DLD1 (cell line): Measurements from ENCODE around the gene LLGL2.
"Not testable (repeated sequence)": the region's sequence is repeated elsewhere in the genome, so short reads cannot be mapped to it uniquely, and the experiment has no call there.

Experiments used
- in situ Hi-C: cut with HindIII; loops from 2 replicates; pipeline ENCODE4 v1.10.0; 2017; ENCODE audit warnings: low sequenced_read_pairs

The LLGL2 gene

DNA sequence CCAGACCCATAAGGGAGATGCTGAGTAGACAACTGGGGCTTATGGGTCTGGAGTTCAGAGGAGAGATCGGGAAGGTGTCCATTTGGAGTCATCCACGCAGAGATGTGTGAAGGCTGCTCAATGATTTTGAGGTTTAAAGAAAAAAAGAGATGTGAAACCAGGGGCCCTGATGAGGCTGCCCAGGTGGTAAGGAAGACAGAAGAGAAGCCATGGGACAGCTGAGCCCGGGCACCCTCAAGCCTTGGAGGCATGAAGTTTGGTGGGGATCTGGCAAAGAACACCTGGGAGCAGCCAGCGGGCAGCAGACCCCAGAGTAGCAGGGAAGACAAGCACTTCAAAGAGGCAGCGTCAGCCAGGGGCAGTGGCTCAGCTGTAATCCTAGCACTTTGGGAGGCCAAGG is 41.3 kb downstream of the LLGL2 start:
- in situ Hi-C loops = no loop called here

DNA sequence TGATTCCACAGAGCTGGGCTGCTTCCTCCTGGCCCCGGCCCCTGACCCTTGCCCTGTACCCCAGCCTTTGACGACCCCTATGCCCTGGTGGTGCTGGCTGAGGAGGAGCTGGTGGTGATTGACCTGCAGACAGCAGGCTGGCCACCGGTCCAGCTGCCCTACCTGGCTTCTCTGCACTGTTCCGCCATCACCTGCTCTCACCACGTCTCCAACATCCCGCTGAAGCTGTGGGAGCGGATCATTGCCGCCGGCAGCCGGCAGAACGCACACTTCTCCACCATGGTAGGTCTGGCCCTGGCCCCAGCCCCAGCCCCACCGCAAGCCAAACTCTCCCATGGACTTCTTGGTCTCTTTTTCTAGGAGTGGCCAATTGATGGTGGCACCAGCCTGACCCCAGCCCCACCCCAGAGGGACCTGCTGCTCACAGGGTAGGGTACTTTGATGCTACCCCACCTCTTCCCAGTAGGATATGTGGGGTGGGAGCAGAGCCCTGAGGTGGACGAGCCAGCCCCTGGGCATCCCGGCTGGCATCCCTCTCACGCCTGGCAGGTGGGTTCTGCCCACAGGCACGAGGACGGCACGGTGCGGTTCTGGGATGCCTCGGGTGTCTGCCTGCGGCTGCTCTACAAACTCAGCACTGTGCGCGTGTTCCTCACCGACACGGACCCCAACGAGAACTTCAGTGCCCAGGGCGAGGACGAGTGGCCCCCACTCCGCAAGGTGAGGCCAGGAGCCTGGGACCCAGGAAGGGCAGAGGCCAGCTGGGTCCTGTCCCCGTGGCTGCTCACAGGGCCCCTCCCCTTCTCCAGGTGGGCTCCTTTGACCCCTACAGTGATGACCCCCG is 43.1 kb downstream of the LLGL2 start:
- in situ Hi-C loops = no loop called here

DNA sequence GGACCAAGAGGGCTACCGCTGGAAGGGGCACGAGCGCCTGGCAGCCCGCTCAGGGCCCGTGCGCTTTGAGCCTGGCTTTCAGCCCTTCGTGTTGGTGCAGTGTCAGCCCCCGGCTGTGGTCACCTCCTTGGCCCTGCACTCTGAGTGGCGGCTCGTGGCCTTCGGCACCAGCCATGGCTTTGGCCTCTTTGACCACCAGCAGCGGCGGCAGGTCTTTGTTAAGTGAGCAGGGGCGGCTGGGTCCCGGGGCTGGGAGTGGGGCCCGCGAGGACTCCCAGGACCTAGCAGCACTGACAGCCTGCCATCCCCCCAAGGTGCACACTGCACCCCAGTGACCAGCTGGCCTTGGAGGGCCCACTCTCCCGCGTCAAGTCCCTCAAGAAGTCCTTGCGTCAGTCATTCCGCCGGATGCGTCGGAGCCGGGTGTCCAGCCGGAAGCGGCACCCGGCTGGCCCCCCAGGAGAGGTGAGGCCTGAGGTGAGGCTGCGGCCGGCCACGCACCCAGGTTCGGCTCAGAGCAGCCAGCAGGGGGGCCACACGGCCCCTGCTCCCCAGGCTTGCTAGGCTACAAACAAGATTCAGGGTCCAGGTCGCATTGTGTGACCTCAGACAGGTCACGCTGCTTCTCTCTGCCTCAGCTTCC is 44.7 kb downstream of the LLGL2 start:
- in situ Hi-C loops = no loop called here

DNA sequence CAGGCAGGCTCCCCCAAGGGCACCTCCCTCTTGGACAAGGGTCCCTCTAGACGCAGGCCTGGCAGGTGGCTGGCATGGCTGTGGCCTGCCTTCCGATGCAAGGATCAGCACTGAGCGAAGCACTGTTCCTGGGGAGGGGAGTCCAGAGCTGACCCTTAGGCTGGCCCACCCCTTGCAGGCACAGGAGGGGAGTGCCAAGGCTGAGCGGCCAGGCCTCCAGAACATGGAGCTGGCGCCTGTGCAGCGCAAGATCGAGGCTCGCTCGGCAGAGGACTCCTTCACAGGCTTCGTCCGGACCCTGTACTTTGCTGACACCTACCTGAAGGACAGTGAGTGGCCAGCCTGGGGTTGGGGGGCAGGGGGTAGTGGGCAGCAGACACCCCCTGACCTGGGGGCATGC is 45.3 kb downstream of the LLGL2 start:
- in situ Hi-C loops = no loop called here

DNA sequence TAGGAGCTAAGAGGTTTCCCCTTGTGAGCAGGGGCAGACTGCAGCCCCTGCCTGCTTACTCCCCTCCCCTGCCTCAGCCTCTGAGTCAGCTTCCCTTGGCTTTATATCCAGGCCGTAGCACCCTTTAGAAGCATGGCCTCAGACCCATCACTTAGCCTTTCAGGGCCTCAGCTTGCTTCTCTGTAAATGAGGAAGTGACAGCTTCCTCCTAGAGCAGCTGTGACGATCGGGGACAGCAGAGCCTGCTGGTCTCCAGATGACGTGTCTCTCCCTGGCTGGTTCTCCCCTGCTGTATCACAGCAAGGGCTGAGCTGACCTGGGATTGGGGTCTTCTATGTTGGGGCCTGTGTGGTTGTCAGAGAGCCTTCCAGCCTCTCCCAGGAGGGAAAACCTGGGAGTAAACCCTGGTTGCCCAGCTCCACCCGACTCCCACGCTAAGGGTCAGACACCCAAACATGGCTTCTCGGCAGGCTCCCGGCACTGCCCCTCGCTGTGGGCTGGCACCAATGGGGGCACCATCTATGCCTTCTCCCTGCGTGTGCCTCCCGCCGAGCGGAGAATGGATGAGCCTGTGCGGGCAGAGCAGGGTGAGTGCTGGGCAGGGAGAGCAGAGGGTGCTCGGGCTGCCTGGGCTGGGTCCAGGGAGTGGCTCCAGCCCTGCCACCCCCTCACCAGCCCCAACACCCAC is 45.8 kb downstream of the LLGL2 start:
- in situ Hi-C loops = no loop called here

DNA sequence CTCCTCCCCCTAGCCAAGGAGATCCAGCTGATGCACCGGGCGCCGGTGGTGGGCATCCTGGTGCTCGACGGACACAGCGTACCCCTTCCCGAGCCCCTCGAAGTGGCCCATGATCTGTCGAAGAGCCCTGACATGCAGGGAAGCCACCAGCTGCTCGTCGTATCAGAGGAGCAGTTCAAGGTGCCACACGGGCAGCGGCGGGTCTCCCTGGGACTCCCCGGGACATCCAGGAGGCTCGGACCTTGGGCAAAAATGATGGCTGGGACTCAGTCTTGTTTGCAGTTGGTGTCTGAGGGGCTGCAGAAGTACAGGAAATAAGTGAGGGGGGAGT is 46.4 kb downstream of the LLGL2 start:
- in situ Hi-C loops = no loop called here

DNA sequence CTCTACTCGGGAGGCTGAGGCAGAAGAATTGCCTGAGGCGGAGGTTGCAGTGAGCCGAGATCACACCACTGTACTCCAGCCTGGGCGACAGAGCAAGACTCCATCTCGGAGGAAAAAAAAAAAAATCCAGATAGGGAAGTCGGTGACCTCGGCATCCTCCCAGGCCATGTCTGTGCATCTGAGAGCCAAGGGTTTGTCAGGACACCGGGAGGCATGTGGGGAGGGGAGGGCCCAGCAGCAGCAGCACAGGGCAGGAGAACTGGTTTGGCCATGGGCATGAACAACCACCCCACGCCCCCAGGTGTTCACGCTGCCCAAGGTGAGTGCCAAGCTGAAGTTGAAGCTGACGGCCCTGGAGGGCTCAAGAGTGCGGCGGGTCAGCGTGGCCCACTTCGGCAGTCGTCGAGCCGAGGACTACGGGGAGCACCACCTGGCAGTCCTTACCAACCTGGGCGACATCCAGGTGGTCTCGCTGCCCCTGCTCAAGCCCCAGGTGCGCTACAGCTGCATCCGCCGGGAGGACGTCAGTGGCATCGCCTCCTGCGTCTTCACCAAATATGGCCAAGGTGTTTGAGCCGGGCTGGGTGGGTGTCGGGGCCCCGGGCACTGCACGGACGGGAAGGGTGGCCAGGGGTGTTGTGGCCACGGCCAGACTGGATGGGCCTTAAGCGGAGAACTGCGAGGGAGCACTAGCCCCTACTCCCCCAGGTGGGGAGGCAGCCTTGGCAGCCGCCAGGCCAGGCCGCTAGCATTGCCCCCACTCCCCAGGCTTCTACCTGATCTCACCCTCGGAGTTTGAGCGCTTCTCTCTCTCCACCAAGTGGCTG is 47.4 kb downstream of the LLGL2 start:
- in situ Hi-C loops = no loop called here

DNA sequence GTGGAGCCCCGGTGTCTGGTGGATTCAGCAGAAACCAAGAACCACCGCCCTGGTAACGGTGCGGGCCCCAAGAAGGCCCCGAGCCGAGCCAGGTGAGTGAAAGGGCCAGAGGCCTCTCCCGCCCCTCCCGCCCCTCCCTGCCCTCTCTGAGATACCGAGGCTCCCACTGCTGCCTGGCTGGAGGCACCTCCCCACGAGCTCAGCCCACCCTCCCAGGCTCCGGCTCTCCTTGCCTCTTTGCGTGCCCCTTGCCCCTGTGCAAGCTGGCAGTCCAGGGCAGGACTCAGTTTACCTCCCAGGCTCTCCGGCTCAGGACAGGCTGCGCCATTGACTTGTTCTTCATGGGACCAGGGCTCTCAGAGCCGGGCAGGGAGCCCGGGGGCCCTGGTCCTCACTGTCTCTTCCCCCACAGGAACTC is 48.1 kb downstream of the LLGL2 start:
- in situ Hi-C loops = no loop called here

DNA sequence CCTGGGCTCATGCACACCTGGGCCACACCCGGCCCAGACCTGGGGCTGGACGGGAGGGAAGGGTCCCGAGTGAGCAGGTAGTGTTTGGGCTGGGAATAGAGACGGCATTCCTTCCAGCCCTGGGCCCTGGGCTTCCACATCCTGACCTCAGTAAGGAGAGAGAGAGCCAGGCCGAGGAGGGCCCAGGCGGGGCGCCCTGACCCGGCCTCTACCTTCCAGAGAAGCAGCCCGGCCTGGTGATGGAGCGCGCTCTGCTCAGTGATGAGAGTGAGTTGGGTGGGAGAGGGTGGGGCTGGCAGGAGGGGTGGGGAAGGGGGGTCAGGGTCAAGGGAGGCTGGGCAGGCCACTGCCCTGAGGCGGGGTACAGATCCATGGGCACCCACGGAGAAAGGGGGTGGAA is 48.5 kb downstream of the LLGL2 start:
- in situ Hi-C loops = no loop called here

DNA sequence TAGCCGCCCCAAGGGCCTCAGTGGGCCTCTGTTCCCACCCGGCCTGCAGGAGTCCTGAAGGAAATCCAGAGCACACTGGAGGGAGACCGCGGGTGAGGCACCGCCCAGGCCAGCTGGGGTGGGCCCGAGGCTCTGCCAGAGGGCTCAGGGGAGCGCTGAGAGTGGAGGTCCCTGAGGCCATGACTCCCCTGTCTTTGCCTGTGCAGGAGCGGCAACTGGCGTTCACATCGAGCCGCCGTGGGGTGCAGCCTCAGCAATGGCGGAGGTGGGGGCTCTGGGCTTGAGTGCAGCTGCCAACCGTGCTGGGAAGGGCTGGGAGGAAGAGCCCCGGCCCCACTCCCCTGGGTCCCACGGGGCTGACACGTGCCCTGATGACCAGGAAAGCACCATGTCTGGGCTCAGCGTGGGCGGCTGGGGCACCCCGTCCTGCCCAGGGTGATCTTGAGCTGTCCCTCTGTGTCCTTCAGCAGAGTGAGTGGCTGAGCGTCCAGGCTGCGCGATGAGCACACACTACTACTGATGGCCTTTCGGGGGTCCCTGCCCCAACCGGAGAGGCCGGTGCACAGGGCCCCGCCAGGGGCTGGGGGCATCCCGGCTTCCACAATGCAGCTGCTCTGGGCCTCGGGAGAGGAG is 49.0 kb downstream of the LLGL2 start:
- in situ Hi-C loops = no loop called here

DNA sequence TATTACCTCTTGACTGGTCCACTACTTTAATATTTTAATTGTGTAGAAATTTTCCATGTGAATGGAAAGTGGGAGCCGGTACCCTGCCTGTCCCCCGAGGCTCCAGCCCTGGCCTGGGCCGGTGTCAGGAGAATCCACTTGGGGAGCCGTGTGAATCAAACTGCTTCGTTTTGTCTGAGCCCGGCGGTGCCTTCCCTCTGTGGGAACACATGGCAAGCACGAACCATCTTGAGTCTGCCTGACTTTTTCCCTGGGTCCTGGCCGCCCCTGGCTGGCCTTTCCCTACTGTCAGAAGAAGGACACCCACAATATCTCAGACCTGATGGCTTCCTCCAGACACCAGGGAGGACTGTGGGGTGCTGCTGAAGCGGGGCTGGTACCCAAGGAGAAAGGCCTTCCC is 49.7 kb downstream of the LLGL2 start:
- in situ Hi-C loops = no loop called here

DNA sequence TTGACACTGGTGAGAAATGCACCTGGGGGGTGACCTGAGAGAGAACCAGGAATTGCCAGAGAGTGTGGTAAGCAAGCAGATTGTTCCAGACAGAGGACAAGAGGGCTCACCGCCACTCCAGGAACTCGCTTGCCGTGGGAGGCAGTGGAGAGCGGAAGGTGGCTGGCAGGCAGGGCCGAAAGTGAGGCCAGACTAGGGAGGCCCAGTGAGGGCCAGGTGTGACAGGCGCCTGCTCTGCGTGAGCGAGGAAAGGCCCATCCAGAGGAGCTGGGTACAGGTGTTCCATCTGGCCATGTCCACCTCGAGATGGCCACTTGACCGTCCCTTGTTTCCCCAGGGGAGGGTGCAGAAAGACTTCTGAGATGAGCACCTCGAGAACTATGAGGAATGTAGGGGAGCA is 50.2 kb downstream of the LLGL2 start:
- in situ Hi-C loops = no loop called here

DNA sequence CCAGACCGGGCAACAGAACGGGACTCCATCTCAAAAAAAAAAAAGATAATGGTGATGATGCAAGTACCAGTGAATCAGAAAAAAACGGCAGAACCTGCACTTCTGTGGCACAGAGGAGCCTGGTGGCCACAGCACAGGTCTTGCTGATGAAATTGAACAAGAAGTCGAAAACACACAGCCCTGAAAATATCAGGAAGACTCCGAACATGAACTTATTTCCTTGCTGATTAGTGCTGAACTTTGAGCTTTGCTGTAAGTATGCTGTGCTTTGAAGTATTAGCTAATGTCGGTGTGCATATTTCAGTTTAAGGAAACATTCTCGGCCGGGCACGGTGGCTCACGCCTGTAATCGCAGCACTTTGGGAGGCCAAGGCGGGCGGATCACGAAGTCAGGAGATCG is 51.2 kb downstream of the LLGL2 start:
- in situ Hi-C loops = no loop called here

DNA sequence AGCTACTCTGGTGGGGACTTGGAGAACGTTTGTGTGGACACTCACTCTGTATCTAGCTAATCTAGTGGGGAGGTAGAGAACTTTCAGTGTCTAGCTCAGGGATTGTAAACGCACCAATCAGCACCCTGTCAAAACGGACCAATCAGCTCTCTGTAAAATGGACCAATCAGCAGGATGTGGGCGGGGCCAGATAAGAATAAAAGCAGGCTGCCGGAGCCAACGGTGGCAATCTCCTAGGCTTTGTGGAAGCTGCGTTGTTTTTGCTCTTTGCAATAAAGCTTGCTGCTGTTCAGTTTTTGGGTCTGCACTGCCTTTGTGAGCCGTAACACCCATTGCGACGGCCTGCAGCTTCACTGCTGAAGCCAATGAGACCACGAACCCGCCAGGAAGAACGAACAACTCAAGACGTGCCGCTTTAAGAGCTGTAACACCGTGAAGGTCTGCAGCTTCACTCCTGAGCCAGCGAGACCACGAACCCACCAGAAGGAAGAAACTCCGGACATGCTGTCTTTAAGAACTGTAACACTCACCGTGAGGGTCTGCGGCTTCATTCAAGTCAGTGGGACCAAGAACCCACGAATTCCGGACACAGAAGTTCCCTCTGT is 55.7 kb downstream of the LLGL2 start:
- in situ Hi-C loops = not testable (repeated sequence)

DNA sequence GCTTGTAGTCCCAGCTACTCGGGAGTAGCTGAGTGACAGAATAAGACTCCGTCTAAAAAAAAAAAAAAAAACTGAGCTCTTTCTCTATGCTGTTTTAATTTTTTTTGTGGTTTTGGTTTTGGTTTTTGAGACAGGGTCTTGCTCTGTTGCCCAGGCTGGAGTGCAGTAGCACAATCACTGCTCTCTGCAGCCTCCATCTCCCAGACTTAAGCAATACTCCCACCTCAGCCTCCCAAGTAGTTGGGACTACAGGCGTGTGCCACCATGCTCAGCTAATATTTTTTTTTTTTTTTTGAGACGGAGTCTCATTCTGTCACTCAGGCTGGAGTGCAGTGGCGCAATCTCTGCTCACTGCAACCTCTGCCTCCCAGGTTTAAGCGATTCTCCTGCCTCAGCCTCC is 57.7 kb downstream of the LLGL2 start:
- in situ Hi-C loops = not testable (repeated sequence)

DNA sequence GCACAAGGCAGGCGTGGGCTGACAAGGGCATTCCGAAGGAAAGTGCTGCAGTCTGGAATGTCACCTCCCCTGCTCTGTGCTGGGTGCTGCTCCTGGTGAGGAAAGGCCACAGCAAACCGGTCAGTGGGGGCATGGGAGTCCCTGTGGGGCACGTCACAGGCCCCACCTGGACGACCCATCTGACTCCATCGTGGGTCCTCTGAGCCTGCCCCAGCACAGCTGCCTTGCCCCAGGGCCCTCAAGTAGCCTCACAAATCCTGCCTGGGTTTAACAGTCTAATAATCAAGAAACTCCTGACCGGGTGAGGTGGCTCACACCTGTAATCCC is 59.3 kb downstream of the LLGL2 start:
- in situ Hi-C loops = no loop called here

DNA sequence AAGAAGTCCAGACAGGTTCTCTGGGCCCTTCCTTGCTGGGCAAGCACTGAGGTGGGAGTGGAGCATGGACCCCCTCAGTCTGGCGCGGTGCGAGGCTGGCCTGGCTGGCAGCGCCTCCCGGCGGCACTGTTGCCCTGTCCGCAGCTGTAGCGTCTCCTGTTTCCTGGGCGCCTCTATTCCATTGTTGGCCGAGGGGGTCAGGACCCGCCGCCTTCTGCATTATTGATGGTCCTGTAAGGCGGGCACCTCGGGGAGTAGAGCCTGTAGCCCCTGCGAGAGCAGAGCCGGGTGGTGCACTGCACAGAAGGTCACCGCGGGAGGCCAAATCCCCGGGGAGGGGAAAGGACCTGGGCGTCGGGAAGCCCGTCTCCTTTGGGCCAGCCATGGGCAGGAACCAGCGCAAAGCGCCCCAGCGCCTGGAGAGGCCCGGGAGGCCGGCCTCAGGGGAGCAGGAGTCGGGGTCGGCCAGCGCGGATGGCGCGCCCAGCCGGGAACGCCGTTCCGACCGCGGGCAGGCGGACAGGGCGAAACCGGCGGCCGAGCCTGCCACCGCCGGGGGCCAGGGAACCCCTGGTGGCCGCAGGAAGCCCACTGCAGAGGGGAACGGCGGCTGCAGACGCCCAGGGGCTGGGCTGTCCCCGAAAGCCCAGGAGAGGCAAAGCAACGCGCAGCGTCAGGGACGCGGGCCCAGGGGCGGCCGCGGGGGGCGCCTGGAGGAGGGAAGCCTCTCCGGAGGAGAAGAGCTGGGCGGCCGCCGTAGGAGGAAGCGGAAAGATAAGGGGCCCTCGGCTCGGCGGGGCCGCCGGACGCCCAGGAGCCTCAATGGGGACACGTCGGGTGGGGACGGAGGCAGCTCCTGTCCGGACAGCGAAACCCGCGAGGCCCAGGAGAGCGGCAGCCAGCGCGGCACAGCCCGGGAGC is 62.4 kb downstream of the LLGL2 start, which contains the start of gene MYO15B:
TSS of gene MYO15B (plus strand) at position 126 of the 921 bp plus-strand sequence. CDS start at position 384, 258 bp downstream.
- in situ Hi-C loops = no loop called here

DNA sequence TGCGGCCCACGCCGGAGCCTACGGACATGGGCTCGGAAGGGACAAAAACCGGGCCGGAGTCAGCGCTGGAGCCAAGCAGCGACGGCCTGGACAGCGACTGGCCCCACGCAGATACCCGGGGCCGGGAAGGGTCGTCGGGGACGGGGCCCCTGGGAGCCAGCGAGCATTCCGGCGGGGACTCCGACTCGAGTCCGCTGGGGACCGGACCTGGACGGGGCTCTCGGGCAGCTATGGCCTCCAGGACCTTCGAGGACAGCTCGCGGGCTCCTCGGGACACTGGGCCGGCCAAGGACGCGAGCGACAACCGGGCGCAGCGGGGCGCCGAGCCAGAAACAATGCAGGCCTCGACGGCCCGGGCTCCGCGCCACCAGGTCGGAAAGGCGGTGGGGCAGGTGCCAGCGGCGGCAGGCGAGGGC is 63.1 kb downstream of the LLGL2 start:
- in situ Hi-C loops = no loop called here
